SK-N-SH (cell line): ENCODE measurements around the gene ANKRD33B.

Experiments used
- NRF1 ChIP-seq: IDR thresholded peaks from 2 replicates; pipeline ENCODE4 v1.6.1; 2012; ENCODE audit warnings: low read depth, mild to moderate bottlenecking, low read length
- TAF1 ChIP-seq: IDR thresholded peaks from 2 replicates; pipeline ENCODE4 v1.6.1; 2012; ENCODE audit warnings: low read depth, mild to moderate bottlenecking, low read length, moderate library complexity, borderline replicate concordance

- TF ChIP-seq NRF1, result no peak
- no peak for TF ChIP-seq TAF1
Measured at GRCh38 chr5:10665799-10666198, 101.9 kb downstream of the ANKRD33B start.
